HepG2 (cell line): ENCODE results near the gene ZNF451. TPM values are rescaled to one million over a fixed set of nuclear protein-coding genes. Genes with fewer than 3 reads are reported as not detected.

Experiments used
- ATAC-seq: fragments of 200-7000 bp; cut with Tn5 transposase; 3 replicates; pipeline ENCODE4 v1.9.1; 2020; ENCODE audit warnings: mild to moderate bottlenecking, moderate library complexity
- BruUV-seq: library from RNA; stranded (reverse); fragments of 400-500 nt; replicated peaks from 2 replicates; lab custom pipeline; 2021; lab: Mats Ljungman, UMichigan
- CTCF ChIA-PET: fragments of 300-600 bp; formaldehyde crosslinking; extraction: SDS; loops from one replicate; lab custom pipeline; 2021; ENCODE audit warnings: low total read pairs, inconsistent platforms, low intra/inter-chr PET ratio; lab: Yijun Ruan, JAX
- POLR2A ChIA-PET: fragments of 350-600 bp; sonication (Branson Sonifier 250); formaldehyde crosslinking; loops from one replicate; lab custom pipeline; 2020; ENCODE audit warnings: antibody characterized with exemption, inconsistent platforms; lab: Yijun Ruan, JAX
- DNase-seq: peaks from one replicate; pipeline ENCODE4 v3.0.0-alpha.2; 2015; ENCODE audit warnings: low spot score
- FAIRE-seq: peaks from 3 replicates; lab custom pipeline; 2011; peaks lifted over from hg19 to GRCh38; lab: Jason Lieb, UNC
- H2AFZ ChIP-seq: one replicate; pipeline ENCODE4 v1.6.1; 2011; ENCODE audit warnings: low read length, inconsistent platforms
- H3K27ac ChIP-seq: fragments of 300-600 bp; 3 replicates; pipeline ENCODE4 v1.8.0; 2011; ENCODE audit warnings: mixed run types, mild to moderate bottlenecking, mixed read lengths, low read length, inconsistent platforms; ENCODE audit not compliant: insufficient read depth; ENCODE audit errors: extremely low read length
- H3K27me3 ChIP-seq, 2 experiments: fragments of 200-600 bp in 1 of 2; 2 replicates in 1 of 2; 3 replicates in 1 of 2; pipeline versions ENCODE4 v1.6.0 to v1.8.0; 2011; ENCODE audit warnings: low read length in 2 of 2, mild to moderate bottlenecking in 2 of 2, moderate library complexity in 2 of 2, inconsistent platforms in 1 of 2; ENCODE audit not compliant: insufficient read depth in 2 of 2, control insufficient read depth in 1 of 2
- H3K36me3 ChIP-seq, 2 experiments: fragments of 200-600 bp in 1 of 2; replicated peaks in 1 of 2; 2 replicates in 1 of 2; 3 replicates in 1 of 2; pipeline versions ENCODE4 v1.5.1 to v1.8.0; 2011; ENCODE audit warnings: low read length in 2 of 2, inconsistent platforms in 1 of 2; ENCODE audit not compliant: insufficient read depth in 2 of 2, control insufficient read depth in 1 of 2
- H3K4me1 ChIP-seq: 2 replicates; pipeline ENCODE4 v1.5.1; 2012; ENCODE audit warnings: low read length, inconsistent platforms; ENCODE audit not compliant: insufficient read depth
- H3K4me2 ChIP-seq: 2 replicates; pipeline ENCODE4 v1.6.0; 2011; ENCODE audit warnings: low read depth, low read length, inconsistent platforms
- H3K4me3 ChIP-seq, 3 experiments: fragments of 200-600 bp in 1 of 3; sonication (generic), shearing (Covaris generic) in 1 of 3; replicated peaks in 1 of 3; 2 replicates each; pipeline ENCODE4 v1.5.1; 2011 to 2016; ENCODE audit warnings: low read length in 3 of 3, inconsistent platforms in 2 of 3, low read depth in 2 of 3, mild to moderate bottlenecking in 2 of 3, control low read depth in 1 of 3, mixed read lengths in 1 of 3; ENCODE audit not compliant: insufficient read depth in 1 of 3
- H3K79me2 ChIP-seq: one replicate; pipeline ENCODE4 v1.6.1; 2011; ENCODE audit warnings: low read length, inconsistent platforms; ENCODE audit not compliant: insufficient read depth
- H3K9ac ChIP-seq: 2 replicates; pipeline ENCODE4 v1.6.0; 2011; ENCODE audit warnings: mild to moderate bottlenecking, low read depth, low read length, inconsistent platforms; ENCODE audit not compliant: insufficient read depth
- H3K9me3 ChIP-seq: 2 replicates; pipeline ENCODE4 v1.5.1; 2012; ENCODE audit warnings: mild to moderate bottlenecking, low read length
- H4K20me1 ChIP-seq: 2 replicates; pipeline ENCODE4 v1.6.0; 2011; ENCODE audit warnings: inconsistent platforms, mild to moderate bottlenecking, low read length, moderate library complexity; ENCODE audit not compliant: insufficient read depth
- CREM ChIP-seq, 2 experiments: sonication (generic) in 1 of 2; formaldehyde crosslinking in 1 of 2; IDR thresholded peaks; 2 replicates each; pipeline versions ENCODE4 v1.4.0 to v1.6.1; 2016 to 2020; ENCODE audit warnings: antibody characterized with exemption in 1 of 2, mild to moderate bottlenecking in 1 of 2, missing genetic modification reagents in 1 of 2
- MTERF4 ChIP-seq: sonication (generic); formaldehyde crosslinking; IDR thresholded peaks from 2 replicates; pipeline ENCODE4 v1.8.0; 2023; ENCODE audit warnings: mild to moderate bottlenecking, missing genetic modification reagents
- RBM22 ChIP-seq: fragments of 200-400 bp; formaldehyde crosslinking; optimal IDR thresholded peaks from 2 replicates; pipeline ENCODE3; 2017; ENCODE audit warnings: mild to moderate bottlenecking, low read length, moderate library complexity
- REL ChIP-seq: sonication (generic); formaldehyde crosslinking; conservative IDR thresholded peaks from 2 replicates; pipeline ENCODE4 v1.8.0; 2022; ENCODE audit warnings: mild to moderate bottlenecking, missing genetic modification reagents, moderate library complexity
- ZBTB1 ChIP-seq: sonication (generic); formaldehyde crosslinking; IDR thresholded peaks from 2 replicates; pipeline ENCODE4 v1.4.0; 2020; ENCODE audit warnings: missing genetic modification reagents, borderline replicate concordance
- ZNF451 ChIP-seq: sonication (generic); formaldehyde crosslinking; IDR thresholded peaks from 2 replicates; pipeline ENCODE4 v1.5.0; 2020; ENCODE audit warnings: mild to moderate bottlenecking, missing genetic modification reagents
- WGBS: methylation state at CpG from one replicate; pipeline ENCODE4 v1.1.6; 2017; ENCODE audit warnings: low lambda C conversion rate; 5-methylcytosine and 5-hydroxymethylcytosine counted together
- in situ Hi-C: cut with HindIII; loops from 2 replicates; pipeline ENCODE4 v1.10.0; 2017; ENCODE audit warnings: low pct_unique_long_range_greater_than_20kb; ENCODE audit not compliant: extremely low pct_ligation_motif_present
- intact Hi-C: fragments of 100-400 bp; cut with micrococcal nuclease; formaldehyde crosslinking; loops from one replicate; pipeline ENCODE4 v1.10.0; 2022; ENCODE audit not compliant: unreplicated experiment
- polyA plus RNA-seq, 8 experiments: library from polyadenylated mRNA; depleted of rRNA in 3 of 8; stranded (reverse) in 7 of 8; unstranded in 1 of 8; fragments of >200 nt; fragmentation: Illumina TruSeq in 4 of 8; extraction: Trizol in 4 of 8; gene quantifications; 2 replicates each; pipeline versions ENCODE4 v1.2.1 to v1.2.3, GENCODE V29; 2011 to 2016; ENCODE audit warnings: low read depth in 4 of 8, missing spikeins in 1 of 8, mixed read lengths in 1 of 8; ENCODE audit not compliant: insufficient read depth in 1 of 8
- total RNA-seq, 5 experiments: library from RNA; depleted of rRNA; stranded (reverse); fragments of >200 nt; fragmentation: Illumina TruSeq; extraction: Trizol; gene quantifications; 2 replicates each; pipeline ENCODE4 v1.2.3, GENCODE V29; 2016; ENCODE audit warnings: low read depth in 1 of 5
- TF ChIP-seq, protein P1 (sequence below): sonication (generic); formaldehyde crosslinking; IDR thresholded peaks from 2 replicates; pipeline ENCODE4 v1.9.0; 2021; ENCODE audit warnings: missing genetic modification reagents, borderline replicate concordance

The ZNF451 gene
- total and polyA plus RNA-seq, 2 of the 13 experiments (the other 11 are each of a cell fraction or from before 2014, with no cell fraction given) = 32.1 to 65.7 TPM

DNA sequence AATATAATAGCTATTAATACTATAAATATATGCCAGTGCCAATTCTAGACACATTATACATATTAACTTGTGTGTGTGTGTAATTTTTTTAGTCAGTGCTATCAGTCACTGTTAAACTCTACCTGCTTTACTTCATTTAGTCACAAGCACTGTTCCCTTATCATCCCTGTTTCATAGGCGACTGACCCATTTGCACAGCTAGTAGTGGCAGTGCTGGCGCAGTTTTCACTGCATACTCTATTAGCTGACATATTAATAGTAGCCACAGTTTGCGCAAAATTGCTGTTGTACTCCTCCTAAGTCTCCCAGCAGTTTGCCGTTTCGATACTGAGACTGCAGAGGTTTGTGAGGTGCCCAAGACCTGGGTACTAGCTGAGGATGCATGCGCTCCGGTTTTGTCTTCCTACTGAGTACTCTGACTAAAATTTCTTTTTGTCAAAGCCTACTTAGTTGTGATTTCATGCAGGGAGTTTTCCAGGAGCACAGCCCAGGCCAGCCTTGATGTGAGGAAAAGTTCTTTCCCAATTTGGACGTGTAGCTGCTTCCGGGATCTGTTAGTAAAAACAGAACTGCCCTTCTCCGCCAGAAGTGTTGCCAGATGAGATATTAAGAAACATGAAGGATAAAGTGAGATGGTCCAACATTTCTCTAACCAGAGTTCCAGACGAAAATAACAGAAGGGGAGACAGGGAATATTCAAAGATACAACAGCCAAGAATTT lies 87.7 kb downstream of the ZNF451 start:
- FAIRE-seq (no peak), ATAC-seq (no peak), DNase-seq (no peak)
- Histone ChIP-seq H3K27me3 (no peaks in the 10 kb centered on the region; a peak in 1 of 5 replicates), H3K9ac (no peak overlapping the region), H3K79me2 (peaks cover 85% of the 10 kb centered on the region), H3K4me2 (no peak overlapping the region), H3K4me1 (peaks cover 46% of the 10 kb centered on the region), H3K9me3 (no peaks in the 10 kb centered on the region), H4K20me1 (no peaks in the 10 kb centered on the region; the same call in 1 of the 2 replicates), H2AFZ (no peak overlapping the region), H3K4me3 (no peak overlapping the region), H3K27ac (no peak overlapping the region), H3K36me3 (peaks cover 7 to 8% of the 10 kb centered on the region in 2 experiments)
- POLR2A ChIA-PET = no interaction called here
- CTCF ChIA-PET = no interaction called here
- no TSS peak for BruUV-seq
- intact Hi-C loops (no loop called here), in situ Hi-C loops (no loop called here)
- 94% methylated on average over 11 of the region's 11 CpGs for WGBS
- TF ChIP-seq, protein P1, sequence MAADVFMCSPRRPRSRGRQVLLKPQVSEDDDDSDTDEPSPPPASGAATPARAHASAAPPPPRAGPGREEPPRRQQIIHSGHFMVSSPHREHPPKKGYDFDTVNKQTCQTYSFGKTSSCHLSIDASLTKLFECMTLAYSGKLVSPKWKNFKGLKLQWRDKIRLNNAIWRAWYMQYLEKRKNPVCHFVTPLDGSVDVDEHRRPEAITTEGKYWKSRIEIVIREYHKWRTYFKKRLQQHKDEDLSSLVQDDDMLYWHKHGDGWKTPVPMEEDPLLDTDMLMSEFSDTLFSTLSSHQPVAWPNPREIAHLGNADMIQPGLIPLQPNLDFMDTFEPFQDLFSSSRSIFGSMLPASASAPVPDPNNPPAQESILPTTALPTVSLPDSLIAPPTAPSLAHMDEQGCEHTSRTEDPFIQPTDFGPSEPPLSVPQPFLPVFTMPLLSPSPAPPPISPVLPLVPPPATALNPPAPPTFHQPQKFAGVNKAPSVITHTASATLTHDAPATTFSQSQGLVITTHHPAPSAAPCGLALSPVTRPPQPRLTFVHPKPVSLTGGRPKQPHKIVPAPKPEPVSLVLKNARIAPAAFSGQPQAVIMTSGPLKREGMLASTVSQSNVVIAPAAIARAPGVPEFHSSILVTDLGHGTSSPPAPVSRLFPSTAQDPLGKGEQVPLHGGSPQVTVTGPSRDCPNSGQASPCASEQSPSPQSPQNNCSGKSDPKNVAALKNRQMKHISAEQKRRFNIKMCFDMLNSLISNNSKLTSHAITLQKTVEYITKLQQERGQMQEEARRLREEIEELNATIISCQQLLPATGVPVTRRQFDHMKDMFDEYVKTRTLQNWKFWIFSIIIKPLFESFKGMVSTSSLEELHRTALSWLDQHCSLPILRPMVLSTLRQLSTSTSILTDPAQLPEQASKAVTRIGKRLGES (CRISPR knock-in tag) = no peak
- TF ChIP-seq RBM22 = peak; percentile 48
- no peak for TF ChIP-seq REL
- no peak for TF ChIP-seq ZBTB1
- TF ChIP-seq CREM (IDR thresholded peaks at IDR 0.05) = no peak
- TF ChIP-seq CREM (CRISPR knock-in tag; IDR thresholded peaks at IDR 0.05) = no peak
- no peak for TF ChIP-seq ZNF451 (CRISPR knock-in tag)
- no peak for TF ChIP-seq MTERF4 (CRISPR knock-in tag)
